ENCODE data around the gene SC5D.

SC5D gene

GRCh38 chr11:121268581-121268980, 24.0 kb upstream of the SC5D start:
- DNase-seq (ENCODE audit: extremely low read depth, low read depth), result no peak
- H3K4me3 ChIP-seq (replicated peaks; ENCODE audit: low read depth, low read length), result no peak overlapping the region
- no peak for TF ChIP-seq CTCF (IDR thresholded peaks at IDR 0.05; ENCODE audit: low read depth, low read length, missing control alignments)

- no peak for TF ChIP-seq CTCF (IDR thresholded peaks at IDR 0.05; ENCODE audit: low read depth, low read length, missing control alignments)
- H3K4me3 ChIP-seq (replicated peaks; ENCODE audit: low read depth, low read length), result no peak overlapping the region
- DNase-seq (ENCODE audit: extremely low read depth, low read depth), result no peak
Measured at GRCh38 chr11:121270001-121270678, 22.4 kb upstream of the SC5D start.

DNA sequence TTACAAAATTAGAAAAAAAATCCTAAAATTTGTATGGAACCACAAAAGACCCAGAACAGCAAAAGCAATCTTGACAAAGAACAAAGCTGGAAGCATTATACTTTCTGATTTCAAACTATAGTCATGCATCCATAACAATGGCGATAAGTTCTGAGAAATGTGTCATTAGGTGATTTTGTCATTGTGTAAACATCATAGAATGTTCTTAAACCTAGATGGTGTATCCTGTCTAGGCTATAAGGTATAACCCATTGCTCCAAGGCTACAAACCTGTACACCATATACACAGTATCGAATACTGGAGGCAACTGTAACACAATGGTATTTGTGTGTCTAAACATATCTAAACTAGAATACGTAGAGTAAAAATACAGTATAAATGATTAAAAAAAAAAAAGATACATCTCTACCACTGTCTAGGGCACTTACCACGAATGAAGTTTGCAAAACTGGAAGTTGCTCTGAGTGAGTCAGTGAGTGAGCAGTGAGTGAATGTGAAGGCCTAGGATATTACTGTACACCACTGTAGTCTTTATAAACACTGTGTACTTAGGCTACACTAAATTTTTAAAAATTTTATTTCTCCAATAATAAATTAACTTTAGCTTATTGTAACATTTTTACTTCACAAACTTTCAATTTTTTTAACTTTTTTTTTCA, 18.1 kb upstream of the SC5D start:
- no peak for TF ChIP-seq CTCF (IDR thresholded peaks at IDR 0.05; ENCODE audit: low read depth, low read length, missing control alignments)
- DNase-seq (ENCODE audit: extremely low read depth, low read depth), result no peak
- H3K4me3 ChIP-seq (replicated peaks; ENCODE audit: low read depth, low read length), result no peak overlapping the region

GRCh38 chr11:121281698-121282097, 10.9 kb upstream of the SC5D start:
- DNase-seq (ENCODE audit: extremely low read depth, low read depth), result no peak
- TF ChIP-seq CTCF (IDR thresholded peaks at IDR 0.05; ENCODE audit: low read depth, low read length, missing control alignments), result no peak
- H3K4me3 ChIP-seq (replicated peaks; ENCODE audit: low read depth, low read length), result no peak overlapping the region

- no peak for TF ChIP-seq CTCF (IDR thresholded peaks at IDR 0.05; ENCODE audit: low read depth, low read length, missing control alignments)
- DNase-seq (ENCODE audit: extremely low read depth, low read depth), result no peak
- no peak overlapping the region for H3K4me3 ChIP-seq (replicated peaks; ENCODE audit: low read depth, low read length)
Measured at GRCh38 chr11:121282386-121282785, 10.2 kb upstream of the SC5D start.

GRCh38 chr11:121282886-121283502, 9.6 kb upstream of the SC5D start:
- no peak overlapping the region for H3K4me3 ChIP-seq (replicated peaks; ENCODE audit: low read depth, low read length)
- TF ChIP-seq CTCF (IDR thresholded peaks at IDR 0.05; ENCODE audit: low read depth, low read length, missing control alignments), result no peak
- no peak for DNase-seq (ENCODE audit: extremely low read depth, low read depth)

All from HFF-Myc (cell line).